Hepatocyte (in vitro differentiated cells): ENCODE results near the gene TAOK3. TPM values are rescaled to one million over a fixed set of nuclear protein-coding genes. Genes with fewer than 3 reads are reported as not detected.

Source experiments
- DNase-seq: peaks from one replicate; pipeline ENCODE4 v3.0.0-alpha.2; 2016; ENCODE audit warnings: low spot score
- H2AFZ ChIP-seq: fragments of 200-600 bp; sonication (generic); 2 replicates; pipeline ENCODE4 v1.6.0; 2016; ENCODE audit warnings: antibody characterized with exemption, mild to moderate bottlenecking
- H3K27ac ChIP-seq: fragments of 200-600 bp; sonication (generic); 2 replicates; pipeline ENCODE4 v1.5.1; 2016; ENCODE audit warnings: mild to moderate bottlenecking
- H3K27me3 ChIP-seq: fragments of 200-600 bp; sonication (generic); 2 replicates; pipeline ENCODE4 v1.6.1; 2016
- H3K36me3 ChIP-seq: fragments of 200-600 bp; sonication (generic); replicated peaks from 2 replicates; pipeline ENCODE4 v1.5.1; 2016; ENCODE audit warnings: low read depth; ENCODE audit not compliant: insufficient read depth
- H3K4me1 ChIP-seq: fragments of 200-600 bp; sonication (generic); 2 replicates; pipeline ENCODE4 v1.5.1; 2016; ENCODE audit warnings: mild to moderate bottlenecking, moderate library complexity; ENCODE audit not compliant: insufficient read depth
- H3K4me2 ChIP-seq: fragments of 200-600 bp; sonication (generic); 2 replicates; pipeline ENCODE4 v1.6.0; 2016
- H3K4me3 ChIP-seq: fragments of 200-600 bp; sonication (generic); 2 replicates; pipeline ENCODE4 v1.5.1; 2016; ENCODE audit warnings: mild to moderate bottlenecking
- H3K79me2 ChIP-seq: fragments of 200-600 bp; sonication (generic); 2 replicates; pipeline ENCODE4 v1.6.0; 2017; ENCODE audit warnings: mild to moderate bottlenecking
- H3K9me2 ChIP-seq: fragments of 200-600 bp; sonication (generic); replicated peaks from 2 replicates; pipeline ENCODE4 v1.6.0; 2017; ENCODE audit warnings: mild to moderate bottlenecking; ENCODE audit not compliant: insufficient read depth
- H3K9me3 ChIP-seq: fragments of 200-600 bp; sonication (generic); 2 replicates; pipeline ENCODE4 v1.5.1; 2016; ENCODE audit warnings: low read depth, mild to moderate bottlenecking
- H4K20me1 ChIP-seq: fragments of 200-600 bp; sonication (generic); 2 replicates; pipeline ENCODE4 v1.6.0; 2016; ENCODE audit warnings: mild to moderate bottlenecking; ENCODE audit not compliant: insufficient read depth, poor library complexity, severe bottlenecking
- CTCF ChIP-seq: fragments of 200-600 bp; sonication (generic); IDR thresholded peaks from 2 replicates; pipeline ENCODE4 v1.5.1; 2016; ENCODE audit warnings: antibody characterized with exemption, mild to moderate bottlenecking; ENCODE audit not compliant: poor library complexity
- EZH2 ChIP-seq: fragments of 200-600 bp; sonication (generic); IDR thresholded peaks from 2 replicates; pipeline ENCODE4 v1.6.1; 2016; ENCODE audit warnings: antibody characterized with exemption, mild to moderate bottlenecking, borderline replicate concordance
- EZH2phosphoT487 ChIP-seq: fragments of 200-600 bp; sonication (generic); IDR thresholded peaks from one replicate; pipeline ENCODE4 v1.6.1; 2018; ENCODE audit warnings: antibody characterized with exemption, mild to moderate bottlenecking, low read depth, moderate library complexity; ENCODE audit not compliant: unreplicated experiment, severe bottlenecking
- WGBS: methylation state at CpG from one replicate; pipeline ENCODE4 v1.1.6; 2016; ENCODE audit warnings: low lambda C conversion rate; ENCODE audit errors: missing lambda C conversion rate; 5-methylcytosine and 5-hydroxymethylcytosine counted together
- polyA plus RNA-seq: library from polyadenylated mRNA; unstranded; fragments of >200 nt; fragmentation: Nextera tagmentation; extraction: Ambion mirVana; gene quantifications from 2 replicates; pipeline ENCODE4 v1.2.1, GENCODE V29; 2016
- total RNA-seq: library from RNA; depleted of rRNA; stranded (reverse); fragments of >200 nt; gene quantifications from 2 replicates; pipeline ENCODE4 v1.2.3, GENCODE V29; 2014

The TAOK3 gene
- total and polyA plus RNA-seq, 2 experiments from 2014 or later, result 19.1 to 28.7 TPM

GRCh38 chr12:118377884-118378470 lies 5.3 kb upstream of the TAOK3 start:
- TF ChIP-seq EZH2, result no peak
- no peak for TF ChIP-seq EZH2phosphoT487
- peak; percentile 98 for TF ChIP-seq CTCF
- H3K79me2 ChIP-seq, result peaks cover 40% of the 10 kb centered on the region
- H3K4me3 ChIP-seq, result peak overlapping the region; percentile 83
- peaks cover 15% of the 10 kb centered on the region for H3K4me1 ChIP-seq
- H3K9me2 ChIP-seq, result no peaks in the 10 kb centered on the region
- H3K9me3 ChIP-seq, result no peaks in the 10 kb centered on the region
- H2AFZ ChIP-seq, result peak overlapping the region; percentile 97
- no peaks in the 10 kb centered on the region for H3K27me3 ChIP-seq
- DNase-seq, result peak; percentile 43
- peak overlapping the region; percentile 89 for H3K4me2 ChIP-seq
- H3K27ac ChIP-seq, result peak overlapping the region; percentile 95
- WGBS, result 37% methylated on average over 8 of the region's 8 CpGs
- no peaks in the 10 kb centered on the region for H3K36me3 ChIP-seq
- peaks cover 4% of the 10 kb centered on the region for H4K20me1 ChIP-seq

DNA sequence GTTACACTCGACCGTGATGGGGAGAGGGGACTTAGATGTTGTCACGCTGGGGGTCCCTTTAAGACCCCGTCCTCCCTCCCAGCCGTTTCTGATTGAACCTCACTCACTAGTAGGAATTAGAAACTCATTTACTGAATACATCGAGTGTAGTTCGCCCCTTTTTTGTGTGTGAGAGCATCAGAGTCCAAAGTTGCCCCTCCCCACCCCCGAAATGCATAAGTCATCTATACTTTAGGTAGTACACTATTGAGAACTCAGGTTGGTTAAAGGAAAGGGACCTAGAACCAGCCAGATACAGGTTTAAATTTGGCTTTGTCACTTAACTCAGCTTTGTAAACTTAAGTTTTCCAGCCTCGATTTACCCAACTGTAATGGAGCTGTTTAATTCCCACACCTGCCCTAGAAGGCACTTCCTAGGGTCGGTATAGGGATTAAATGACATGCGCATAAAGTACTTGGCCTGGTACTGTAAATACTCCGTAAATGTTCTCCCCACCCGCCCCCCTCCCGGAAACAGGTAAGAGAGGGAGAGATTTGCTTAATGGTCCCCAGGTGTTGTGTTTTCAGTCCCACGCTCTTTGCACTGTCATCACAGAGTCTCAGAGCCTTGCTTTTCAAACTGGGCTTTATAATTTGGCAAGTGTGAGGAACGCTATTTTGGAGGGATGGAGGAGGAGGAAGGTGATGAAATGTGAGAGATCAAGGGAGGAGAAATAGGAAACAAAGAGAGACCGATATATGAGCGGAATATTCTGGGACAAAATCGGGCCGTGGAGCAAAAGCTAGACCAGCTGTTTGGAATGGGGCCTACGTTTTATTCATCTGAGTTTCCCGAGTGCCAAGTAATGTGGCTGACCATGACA lies 4.5 kb upstream of the TAOK3 start:
- TF ChIP-seq EZH2, result no peak
- no peak for TF ChIP-seq EZH2phosphoT487
- no peak for TF ChIP-seq CTCF
- H3K4me2 ChIP-seq, result peak overlapping the region; percentile 89
- H3K27ac ChIP-seq, result peak overlapping the region; percentile 95
- WGBS, result 2% methylated on average over 20 of the region's 22 CpGs
- H3K9me2 ChIP-seq, result no peaks in the 10 kb centered on the region
- peaks cover 15% of the 10 kb centered on the region for H3K4me1 ChIP-seq
- H3K9me3 ChIP-seq, result no peaks in the 10 kb centered on the region
- H2AFZ ChIP-seq, result peak overlapping the region; percentile 97
- no peaks in the 10 kb centered on the region for H3K36me3 ChIP-seq
- peaks cover 4% of the 10 kb centered on the region for H4K20me1 ChIP-seq
- no peaks in the 10 kb centered on the region for H3K27me3 ChIP-seq
- peaks cover 40% of the 10 kb centered on the region for H3K79me2 ChIP-seq
- DNase-seq, result peak; percentile 10
- peak overlapping the region; percentile 83 for H3K4me3 ChIP-seq

GRCh38 chr12:118376089-118377020 lies 3.6 kb upstream of the TAOK3 start, which contains the start of gene SUDS3:
SUDS3 (plus strand) TSS chr12:118376555; CDS start chr12:118376692, 137 bp downstream.
- Histone ChIP-seq H2AFZ (peak within 1 kb of the TSS; percentile 97), H4K20me1 (peaks cover 4% of the 10 kb centered on the region), H3K27ac (peak within 1 kb of the TSS; percentile 95), H3K79me2 (peaks cover 48% of the 10 kb centered on the region), H3K4me2 (peak within 1 kb of the TSS; percentile 89), H3K9me3 (no peaks in the 10 kb centered on the region), H3K9me2 (no peaks in the 10 kb centered on the region), H3K4me1 (peaks cover 15% of the 10 kb centered on the region), H3K27me3 (no peaks in the 10 kb centered on the region), H3K4me3 (peak within 1 kb of the TSS; percentile 83), H3K36me3 (no peaks in the 10 kb centered on the region)
- TF ChIP-seq EZH2phosphoT487 (no peak), CTCF (peak; percentile 98)
- WGBS, result under 1% methylated on average over 42 of the region's 102 CpGs
- DNase-seq, result peak; percentile 94
